WERI-Rb-1 (cell line): ENCODE results near the gene BAHCC1.

ENCODE experiments used
- DNase-seq: peaks from one replicate; pipeline ENCODE4 v3.0.0-alpha.2; 2020
- H3K27ac ChIP-seq: fragments of 250-450 bp; sonication (Bioruptor Pico); 2 replicates; pipeline ENCODE4 v1.5.1; 2020; ENCODE audit warnings: mild to moderate bottlenecking, moderate library complexity
- H3K27me3 ChIP-seq: fragments of 250-450 bp; sonication (Bioruptor Pico); 2 replicates; pipeline ENCODE4 v1.5.1; 2021; ENCODE audit warnings: mild to moderate bottlenecking, low read depth, moderate library complexity; ENCODE audit not compliant: insufficient read depth, severe bottlenecking
- H3K36me3 ChIP-seq: fragments of 250-450 bp; sonication (Bioruptor Pico); 2 replicates; pipeline ENCODE4 v1.5.1; 2020; ENCODE audit warnings: mild to moderate bottlenecking, moderate library complexity
- H3K4me3 ChIP-seq: 2 replicates; pipeline ENCODE4 v1.5.1; 2011; ENCODE audit warnings: low read depth, mild to moderate bottlenecking, control low read depth, low read length
- H3K9me3 ChIP-seq: fragments of 250-450 bp; sonication (Bioruptor Pico); 2 replicates; pipeline ENCODE4 v1.5.1; 2021; ENCODE audit warnings: mild to moderate bottlenecking, moderate library complexity; ENCODE audit not compliant: severe bottlenecking
- CTCF ChIP-seq: IDR thresholded peaks from 2 replicates; pipeline ENCODE4 v1.5.1; 2011; ENCODE audit warnings: low read depth, mild to moderate bottlenecking, control low read depth, inconsistent platforms, low read length

The BAHCC1 gene

GRCh38 chr17:81482673-81483072 lies 87.4 kb downstream of the BAHCC1 start:
- Histone ChIP-seq H3K27ac (no peak overlapping the region), H3K27me3 (no peaks in the 10 kb centered on the region), H3K9me3 (no peaks in the 10 kb centered on the region), H3K36me3 (no peaks in the 10 kb centered on the region), H3K4me3 (no peak overlapping the region)
- TF ChIP-seq CTCF, result no peak
- DNase-seq, result no peak

- H3K27me3 ChIP-seq, result no peaks in the 10 kb centered on the region
- no peak for TF ChIP-seq CTCF
- DNase-seq, result no peak
- H3K4me3 ChIP-seq, result no peak overlapping the region
- no peak overlapping the region; the same call in 1 of the 2 replicates for H3K27ac ChIP-seq
- H3K9me3 ChIP-seq, result no peaks in the 10 kb centered on the region
- no peaks in the 10 kb centered on the region for H3K36me3 ChIP-seq
These were observed 88.0 kb downstream of the BAHCC1 start for GRCh38 chr17:81483085-81483861.

DNA sequence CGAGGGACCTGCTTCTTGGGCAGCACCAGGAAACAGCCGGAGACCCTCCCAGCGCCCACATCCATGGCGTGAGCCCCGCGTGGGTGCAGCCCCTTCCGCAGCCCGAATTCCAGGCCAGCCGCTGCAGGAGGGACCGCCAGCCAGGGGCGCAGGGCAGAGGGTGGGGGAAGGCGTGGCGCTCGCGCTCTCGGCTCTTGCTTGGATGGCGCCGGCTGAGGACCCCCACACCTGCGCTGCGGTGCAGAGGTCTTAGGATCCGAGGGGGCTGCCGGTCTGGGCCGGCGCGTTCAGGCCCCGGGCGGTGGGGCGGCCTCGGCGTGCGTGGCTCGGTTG lies 88.6 kb downstream of the BAHCC1 start:
- Histone ChIP-seq H3K27me3 (no peaks in the 10 kb centered on the region), H3K36me3 (no peaks in the 10 kb centered on the region), H3K27ac (peak overlapping the region; percentile 90), H3K4me3 (no peak overlapping the region), H3K9me3 (no peaks in the 10 kb centered on the region)
- DNase-seq, result no peak
- no peak for TF ChIP-seq CTCF

- H3K4me3 ChIP-seq, result peak overlapping the region; percentile 45
- TF ChIP-seq CTCF, result peak; percentile 99
- no peaks in the 10 kb centered on the region for H3K36me3 ChIP-seq
- DNase-seq, result peak; percentile 97
- H3K27me3 ChIP-seq, result no peaks in the 10 kb centered on the region
- H3K9me3 ChIP-seq, result no peaks in the 10 kb centered on the region
- H3K27ac ChIP-seq, result peak overlapping the region; percentile 90
These were observed 89.1 kb downstream of the BAHCC1 start for GRCh38 chr17:81484195-81484979.

- Histone ChIP-seq H3K27me3 (no peaks in the 10 kb centered on the region), H3K27ac (no peak overlapping the region), H3K4me3 (no peak overlapping the region)
These were observed 91.0 kb downstream of the BAHCC1 start for GRCh38 chr17:81486199-81486810.

More at GRCh38 chr17:81486199-81486810, 91.0 kb downstream of the BAHCC1 start:
- H3K9me3 ChIP-seq, result no peaks in the 10 kb centered on the region
- TF ChIP-seq CTCF, result no peak
- DNase-seq, result no peak
- no peaks in the 10 kb centered on the region for H3K36me3 ChIP-seq
